PC-3 (cell line): Measurements from ENCODE around the gene TREH. TPM values are rescaled to one million over a fixed set of nuclear protein-coding genes. Genes with fewer than 3 reads are reported as not detected.

Experiments
- ATAC-seq: fragments of 200-7000 bp; cut with Tn5 transposase; 2 replicates; pipeline ENCODE4 v1.9.1; 2020; ENCODE audit warnings: mild to moderate bottlenecking, moderate library complexity
- BruUV-seq: library from RNA; stranded (reverse); fragments of 400-500 nt; replicated peaks from 2 replicates; lab custom pipeline; 2021; lab: Mats Ljungman, UMichigan
- CTCF ChIA-PET: fragments of 300-600 bp; sonication (Branson Sonifier 250); formaldehyde crosslinking; loops from one replicate; lab custom pipeline; 2022; ENCODE audit warnings: antibody characterized with exemption; lab: Charles Lee
- POLR2A ChIA-PET: fragments of 300-600 bp; sonication (Branson Sonifier 250); formaldehyde crosslinking; loops from one replicate; lab custom pipeline; 2022; ENCODE audit warnings: antibody characterized with exemption; ENCODE audit not compliant: unreplicated experiment; lab: Charles Lee
- DNase-seq: peaks from one replicate; pipeline ENCODE4 v3.0.0-alpha.2; 2015
- H2AFZ ChIP-seq: fragments of 300-600 bp; sonication (generic); 2 replicates; pipeline ENCODE4 v1.6.0; 2016; ENCODE audit warnings: antibody characterized with exemption, low read length
- H3F3A ChIP-seq: fragments of 300-600 bp; sonication (generic); one replicate; pipeline ENCODE4 v1.6.0; 2017; ENCODE audit warnings: antibody characterized with exemption, low read length, control low read depth, mild to moderate bottlenecking; ENCODE audit not compliant: unreplicated experiment
- H3K27ac ChIP-seq: fragments of 300-600 bp; sonication (generic); 2 replicates; pipeline ENCODE4 v1.5.1; 2016; ENCODE audit warnings: mild to moderate bottlenecking, low read length
- H3K27me3 ChIP-seq: fragments of 300-600 bp; sonication (generic); 2 replicates; pipeline ENCODE4 v1.6.1; 2016; ENCODE audit warnings: low read length, mixed read lengths
- H3K36me3 ChIP-seq: fragments of 300-600 bp; sonication (generic); 2 replicates; pipeline ENCODE4 v1.6.1; 2016; ENCODE audit warnings: low read depth, mixed run types, low read length, mixed read lengths
- H3K4me1 ChIP-seq: fragments of 300-600 bp; sonication (generic); 2 replicates; pipeline ENCODE4 v1.5.1; 2016; ENCODE audit warnings: low read length; ENCODE audit not compliant: insufficient read depth
- H3K4me2 ChIP-seq: fragments of 300-600 bp; sonication (generic); 2 replicates; pipeline ENCODE4 v1.6.0; 2016; ENCODE audit warnings: low read length
- H3K4me3 ChIP-seq: fragments of 300-600 bp; sonication (generic); 2 replicates; pipeline ENCODE4 v1.5.1; 2016; ENCODE audit warnings: mild to moderate bottlenecking, low read length, mixed read lengths
- H3K79me2 ChIP-seq: fragments of 300-600 bp; sonication (generic); 2 replicates; pipeline ENCODE4 v1.6.1; 2017; ENCODE audit warnings: low read length, mixed read lengths
- H3K9ac ChIP-seq: fragments of 300-600 bp; sonication (generic); 2 replicates; pipeline ENCODE4 v1.6.0; 2016; ENCODE audit warnings: mild to moderate bottlenecking, low read length
- H3K9me2 ChIP-seq: fragments of 300-600 bp; sonication (generic); replicated peaks from 2 replicates; pipeline ENCODE4 v1.6.1; 2016; ENCODE audit warnings: mixed run types, low read length, mixed read lengths
- H3K9me3 ChIP-seq: fragments of 300-600 bp; sonication (generic); 2 replicates; pipeline ENCODE4 v1.6.1; 2016; ENCODE audit warnings: low read length, mixed read lengths
- H4K20me1 ChIP-seq: fragments of 300-600 bp; sonication (generic); 2 replicates; pipeline ENCODE4 v1.6.1; 2016; ENCODE audit warnings: low read length, mixed read lengths
- CTCF ChIP-seq: fragments of 300-600 bp; sonication (generic); conservative IDR thresholded peaks from 2 replicates; pipeline ENCODE4 v1.5.1; 2017; ENCODE audit warnings: antibody characterized with exemption, low read depth, mild to moderate bottlenecking, low read length
- EZH2 ChIP-seq: fragments of 300-600 bp; sonication (generic); IDR thresholded peaks from one replicate; pipeline ENCODE4 v1.6.1; 2017; ENCODE audit warnings: antibody characterized with exemption, mild to moderate bottlenecking, low read length; ENCODE audit not compliant: unreplicated experiment
- EZH2phosphoT487 ChIP-seq: fragments of 300-600 bp; sonication (generic); IDR thresholded peaks from 2 replicates; pipeline ENCODE4 v1.6.1; 2018; ENCODE audit warnings: mild to moderate bottlenecking, antibody characterized with exemption, low read length, borderline replicate concordance
- intact Hi-C: fragments of 100-400 bp; cut with micrococcal nuclease; formaldehyde crosslinking; loops from 2 replicates; pipeline ENCODE4 v1.9.0; 2023
- total RNA-seq: library from RNA; depleted of rRNA; stranded (reverse); fragments of >200 nt; gene quantifications from 2 replicates; pipeline ENCODE4 v1.2.3, GENCODE V29; 2014

The TREH gene
- total RNA-seq, 1 experiment from 2014 or later: not detected

- ATAC-seq (no peak), DNase-seq (no peak)
- H3K9me3 ChIP-seq: no peaks in the 10 kb centered on the region
- H3F3A ChIP-seq: no peaks in the 10 kb centered on the region
- H3K4me2 ChIP-seq: no peak overlapping the region
- H3K27me3 ChIP-seq: no peaks in the 10 kb centered on the region
- no peaks in the 10 kb centered on the region for H4K20me1 ChIP-seq
- H3K9ac ChIP-seq: no peak overlapping the region
- intact Hi-C loops: loop anchor here (2.0 kb wide), 1 partner anchor 25 kb away; no protein-coding TSS in a partner anchor
- no peaks in the 10 kb centered on the region for H3K36me3 ChIP-seq
- TF ChIP-seq EZH2: no peak
- TF ChIP-seq EZH2phosphoT487: no peak
- TF ChIP-seq CTCF: no peak
- ChIA-PET CTCF (interaction anchor here (0.6 to 1.5 kb wide), 4 partner anchors 13 to 80 kb away, joined by 3 to 8 read pairs (median 3); no protein-coding TSS in a partner anchor), POLR2A (no interaction called here)
- no peak overlapping the region for H3K27ac ChIP-seq
- no peaks in the 10 kb centered on the region for H3K79me2 ChIP-seq
- H3K4me1 ChIP-seq: peaks cover 5% of the 10 kb centered on the region; the same call in 1 of the 2 replicates
- H3K9me2 ChIP-seq: no peaks in the 10 kb centered on the region
- no peak overlapping the region for H3K4me3 ChIP-seq
- BruUV-seq: no TSS peak
- H2AFZ ChIP-seq: no peak overlapping the region
These were observed 69.8 kb downstream of the TREH start for GRCh38 chr11:118609380-118610224.

- Histone ChIP-seq H4K20me1 (no peaks in the 10 kb centered on the region), H2AFZ (peak overlapping the region; percentile 97), H3K4me1 (peaks cover 5% of the 10 kb centered on the region; the same call in 1 of the 2 replicates), H3F3A (no peaks in the 10 kb centered on the region), H3K27ac (no peak overlapping the region), H3K9ac (peak overlapping the region; percentile 73), H3K9me2 (no peaks in the 10 kb centered on the region), H3K79me2 (no peaks in the 10 kb centered on the region), H3K4me2 (peak overlapping the region; percentile 100), H3K4me3 (peak overlapping the region; percentile 85), H3K9me3 (no peaks in the 10 kb centered on the region), H3K36me3 (no peaks in the 10 kb centered on the region), H3K27me3 (no peaks in the 10 kb centered on the region)
- intact Hi-C loops: loop anchor here (2.0 kb wide), 1 partner anchor 26 kb away; no protein-coding TSS in a partner anchor
- ATAC-seq (peak; percentile 70), DNase-seq (peak; percentile 52)
- ChIA-PET CTCF (interaction anchor here (0.5 to 1.5 kb wide), 6 partner anchors 14 to 336 kb away, joined by 3 to 8 read pairs (median 4); no protein-coding TSS in a partner anchor), POLR2A (interaction anchor here (0.5 kb wide), 1 partner anchor 11 kb away, joined by 3 read pairs; no protein-coding TSS in a partner anchor)
- no TSS peak for BruUV-seq
- TF ChIP-seq CTCF: no peak
- TF ChIP-seq EZH2phosphoT487: no peak
- no peak for TF ChIP-seq EZH2
These were observed 70.9 kb downstream of the TREH start for GRCh38 chr11:118608360-118609227.
